Loucy (cell line): ENCODE measurements around the gene TRAPPC3L.

ENCODE experiments used
- EZH2phosphoT487 ChIP-seq: fragments of 200-600 bp; IDR thresholded peaks from 2 replicates; pipeline ENCODE4 v1.6.1; 2018; ENCODE audit warnings: antibody characterized with exemption, mild to moderate bottlenecking, moderate library complexity, borderline replicate concordance
- TF ChIP-seq, protein P1 (sequence below): fragments of 200-600 bp; sonication (generic); conservative IDR thresholded peaks from 2 replicates; pipeline ENCODE4 v1.5.1; 2014; ENCODE audit warnings: mild to moderate bottlenecking, antibody characterized with exemption, low read length

DNA sequence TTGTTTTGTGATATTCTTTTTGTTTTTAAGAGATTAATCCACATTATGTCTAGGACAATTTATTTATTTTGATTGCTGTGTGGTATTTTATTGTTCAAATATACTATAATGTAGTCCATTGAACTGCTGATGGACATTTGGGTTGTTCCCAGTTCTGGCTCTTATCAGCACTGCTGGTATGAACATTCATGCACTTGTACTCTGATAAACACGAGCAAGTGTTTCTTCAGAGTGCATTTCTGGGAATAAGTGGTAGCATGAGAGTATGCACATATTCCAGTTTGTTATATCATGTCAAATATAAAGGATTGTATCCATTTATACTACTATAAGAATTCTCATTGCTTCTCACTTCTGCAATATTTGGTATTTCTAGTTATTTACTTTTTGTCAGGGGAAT, 77.2 kb downstream of the TRAPPC3L start:
- TF ChIP-seq, protein P1, sequence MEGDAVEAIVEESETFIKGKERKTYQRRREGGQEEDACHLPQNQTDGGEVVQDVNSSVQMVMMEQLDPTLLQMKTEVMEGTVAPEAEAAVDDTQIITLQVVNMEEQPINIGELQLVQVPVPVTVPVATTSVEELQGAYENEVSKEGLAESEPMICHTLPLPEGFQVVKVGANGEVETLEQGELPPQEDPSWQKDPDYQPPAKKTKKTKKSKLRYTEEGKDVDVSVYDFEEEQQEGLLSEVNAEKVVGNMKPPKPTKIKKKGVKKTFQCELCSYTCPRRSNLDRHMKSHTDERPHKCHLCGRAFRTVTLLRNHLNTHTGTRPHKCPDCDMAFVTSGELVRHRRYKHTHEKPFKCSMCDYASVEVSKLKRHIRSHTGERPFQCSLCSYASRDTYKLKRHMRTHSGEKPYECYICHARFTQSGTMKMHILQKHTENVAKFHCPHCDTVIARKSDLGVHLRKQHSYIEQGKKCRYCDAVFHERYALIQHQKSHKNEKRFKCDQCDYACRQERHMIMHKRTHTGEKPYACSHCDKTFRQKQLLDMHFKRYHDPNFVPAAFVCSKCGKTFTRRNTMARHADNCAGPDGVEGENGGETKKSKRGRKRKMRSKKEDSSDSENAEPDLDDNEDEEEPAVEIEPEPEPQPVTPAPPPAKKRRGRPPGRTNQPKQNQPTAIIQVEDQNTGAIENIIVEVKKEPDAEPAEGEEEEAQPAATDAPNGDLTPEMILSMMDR = no peak
- TF ChIP-seq EZH2phosphoT487 = no peak
